H1 (cell line): ENCODE results near the gene IL17D. TPM values are rescaled to one million over a fixed set of nuclear protein-coding genes. Genes with fewer than 3 reads are reported as not detected.

Source experiments
- HDAC2 ChIP-seq, 2 experiments: fragments of 300-600 bp in 1 of 2; sonication (generic) in 1 of 2; IDR thresholded peaks; 2 replicates each; pipeline ENCODE4 v1.6.1; 2011 to 2012; ENCODE audit warnings: low read depth in 2 of 2, low read length in 2 of 2, mild to moderate bottlenecking in 2 of 2, moderate library complexity in 2 of 2, borderline replicate concordance in 1 of 2, inconsistent platforms in 1 of 2
- MAFK ChIP-seq: IDR thresholded peaks from 2 replicates; pipeline ENCODE4 v1.6.1; 2012; ENCODE audit warnings: low read depth, mild to moderate bottlenecking, improper control_type of control experiment, low read length
- NANOG ChIP-seq: IDR thresholded peaks from 2 replicates; pipeline ENCODE4 v1.6.1; 2011; ENCODE audit warnings: low read length, low read depth, mild to moderate bottlenecking, inconsistent platforms; ENCODE audit not compliant: insufficient read depth, poor library complexity, severe bottlenecking
- polyA plus RNA-seq, 7 experiments: library from polyadenylated mRNA; depleted of rRNA in 3 of 7; stranded (reverse) in 5 of 7; unstranded in 2 of 7; fragments of >200 nt in 5 of 7; fragments of 200-250 nt in 2 of 7; gene quantifications; 1 replicate in 5 of 7; 2 replicates in 1 of 7; 4 replicates in 1 of 7; pipeline versions ENCODE4 v1.2.1 to v1.2.3, GENCODE V29; 2011 to 2013; ENCODE audit warnings: missing spikeins in 2 of 7, mixed read lengths in 2 of 7
- total RNA-seq: library from RNA; stranded (reverse); fragmentation: NEBNext Ultra II Directional; extraction: Animal tissue kit (Norgen Biotek cat#: 25700); gene quantifications from 2 replicates; pipeline ENCODE4 v1.2.1, GENCODE V29; 2021

Gene IL17D
- total and polyA plus RNA-seq, 2 of the 8 experiments (the other 6 are each of a cell fraction or from before 2014, with no cell fraction given), result 0.56 to 0.59 TPM

DNA sequence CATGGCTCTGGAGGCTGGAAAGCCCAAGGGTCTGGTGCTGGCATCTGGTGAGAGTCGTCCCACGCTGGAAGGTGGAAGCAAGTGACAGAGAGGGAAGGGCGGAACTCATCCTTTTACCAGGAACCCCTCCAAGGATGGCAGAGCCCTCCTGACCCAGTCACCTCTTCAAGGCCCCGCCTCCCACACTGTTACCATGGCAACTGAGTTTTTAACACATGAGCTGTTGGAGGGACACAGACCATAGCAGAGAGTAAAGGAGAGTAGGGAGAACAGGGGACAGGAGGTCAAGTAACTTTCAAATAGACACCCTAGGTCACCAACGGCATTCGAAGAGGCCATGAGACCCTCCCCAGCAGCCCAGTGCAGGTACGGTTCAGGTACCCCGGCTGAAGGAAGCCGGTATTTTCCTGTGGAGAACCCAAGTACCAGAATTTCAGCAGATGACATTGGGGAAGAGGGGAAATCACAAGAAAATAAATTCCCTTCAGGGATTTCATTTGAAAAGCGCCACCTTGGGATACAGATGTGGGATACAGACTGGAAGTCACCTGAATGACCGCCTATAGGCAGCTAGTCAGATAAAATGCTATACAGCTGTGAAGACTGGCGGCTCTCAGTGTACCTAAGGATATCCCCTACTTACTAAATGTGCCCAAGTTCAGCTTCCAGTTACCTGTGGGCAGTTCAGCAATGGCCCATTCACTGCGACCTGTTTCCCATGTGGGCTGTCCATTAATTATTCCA lies 8.0 kb downstream of the IL17D start (continued):
- TF ChIP-seq HDAC2 (IDR thresholded peaks at IDR 0.05; ENCODE audit: borderline replicate concordance in 1 of 2, low read depth in 2 of 2, low read length in 2 of 2), result no peak
- no peak for TF ChIP-seq NANOG
- TF ChIP-seq MAFK, result no peak
- TF ChIP-seq, all 59 proteins: peak for 0
